Fibroblast of lung (primary cell): ENCODE measurements around the gene ULBP1. TPM values are rescaled to one million over a fixed set of nuclear protein-coding genes. Genes with fewer than 3 reads are reported as not detected.
"Not testable (repeated sequence)": the region's sequence is repeated elsewhere in the genome, so short reads cannot be mapped to it uniquely, and the experiment has no call there.

Experiments used
- DNase-seq, 2 donors: peaks; one replicate each; pipeline versions ENCODE4 v3.0.0 to v3.0.0-alpha.2; 2010; ENCODE audit warnings: low read depth in 2 of 2
- H2AFZ ChIP-seq: 2 replicates; pipeline ENCODE4 v1.5.1; 2012; ENCODE audit warnings: low read length, control low read depth, inconsistent platforms
- H3K27ac ChIP-seq: 2 replicates; pipeline ENCODE4 v1.5.1; 2011; ENCODE audit warnings: low read length, control low read depth; ENCODE audit not compliant: insufficient read depth
- H3K27me3 ChIP-seq: 2 replicates; pipeline ENCODE4 v1.5.1; 2011; ENCODE audit warnings: mild to moderate bottlenecking, low read length; ENCODE audit not compliant: control insufficient read depth, insufficient read depth
- H3K36me3 ChIP-seq: 2 replicates; pipeline ENCODE4 v1.5.1; 2011; ENCODE audit warnings: low read length; ENCODE audit not compliant: control insufficient read depth, insufficient read depth
- H3K4me1 ChIP-seq: 2 replicates; pipeline ENCODE4 v1.5.1; 2011; ENCODE audit warnings: low read length; ENCODE audit not compliant: control insufficient read depth, insufficient read depth; ENCODE audit errors: extremely low read depth
- H3K4me2 ChIP-seq: 2 replicates; pipeline ENCODE4 v1.5.1; 2011; ENCODE audit warnings: low read length, control low read depth; ENCODE audit not compliant: insufficient read depth; ENCODE audit errors: extremely low read depth
- H3K4me3 ChIP-seq, 4 experiments: fragments of 200-600 bp in 1 of 4; sonication (generic) in 1 of 4; replicated peaks in 1 of 4; 2 replicates each; pipeline ENCODE4 v1.5.1; 2011 to 2016; ENCODE audit warnings: low read length in 4 of 4, low read depth in 3 of 4, mild to moderate bottlenecking in 3 of 4, control low read depth in 2 of 4, inconsistent platforms in 1 of 4, mixed read lengths in 1 of 4; ENCODE audit not compliant: insufficient read depth in 1 of 4; ENCODE audit errors: control extremely low read depth in 1 of 4
- H3K79me2 ChIP-seq: 2 replicates; pipeline ENCODE4 v1.5.1; 2012; ENCODE audit warnings: mild to moderate bottlenecking, low read length, inconsistent platforms; ENCODE audit not compliant: control insufficient read depth, insufficient read depth
- H3K9ac ChIP-seq: 2 replicates; pipeline ENCODE4 v1.5.1; 2011; ENCODE audit warnings: mild to moderate bottlenecking, low read length, control low read depth; ENCODE audit not compliant: insufficient read depth
- H3K9me3 ChIP-seq: 2 replicates; pipeline ENCODE4 v1.5.1; 2012; ENCODE audit warnings: low read depth, low read length; ENCODE audit not compliant: control insufficient read depth, insufficient read depth
- H4K20me1 ChIP-seq: 2 replicates; pipeline ENCODE4 v1.5.1; 2011; ENCODE audit warnings: low read length; ENCODE audit not compliant: control insufficient read depth, insufficient read depth; ENCODE audit errors: extremely low read depth
- EZH2 ChIP-seq: IDR thresholded peaks from 2 replicates; pipeline ENCODE4 v1.5.1; 2012; ENCODE audit warnings: low read length, control low read depth, mild to moderate bottlenecking; ENCODE audit errors: missing control alignments
- polyA plus RNA-seq, 2 donors: library from polyadenylated mRNA; depleted of rRNA in 1 of 2; stranded (reverse) in 1 of 2; unstranded in 1 of 2; fragments of >200 nt; gene quantifications; 2 replicates each; pipeline ENCODE4 v1.2.1, GENCODE V29; 2011 to 2012; ENCODE audit warnings: missing spikeins in 1 of 2
- total RNA-seq: library from RNA; depleted of rRNA; stranded (reverse); fragments of >200 nt; gene quantifications from 2 replicates; pipeline ENCODE4 v1.2.1, GENCODE V29; 2014
- TF ChIP-seq, protein P1 (sequence below), 2 donors: IDR thresholded peaks in 1 of 2; conservative IDR thresholded peaks in 1 of 2; 1 replicate in 1 of 2; 2 replicates in 1 of 2; pipeline ENCODE4 v1.5.1; 2011 to 2012; ENCODE audit warnings: low read length in 2 of 2, control low read depth in 1 of 2, inconsistent platforms in 1 of 2, low read depth in 1 of 2, mild to moderate bottlenecking in 1 of 2

ULBP1 gene
- total and polyA plus RNA-seq, 2 donors (not counting 1 experiment from before 2014, with no cell fraction given): 0.83 to 1.1 TPM

DNA sequence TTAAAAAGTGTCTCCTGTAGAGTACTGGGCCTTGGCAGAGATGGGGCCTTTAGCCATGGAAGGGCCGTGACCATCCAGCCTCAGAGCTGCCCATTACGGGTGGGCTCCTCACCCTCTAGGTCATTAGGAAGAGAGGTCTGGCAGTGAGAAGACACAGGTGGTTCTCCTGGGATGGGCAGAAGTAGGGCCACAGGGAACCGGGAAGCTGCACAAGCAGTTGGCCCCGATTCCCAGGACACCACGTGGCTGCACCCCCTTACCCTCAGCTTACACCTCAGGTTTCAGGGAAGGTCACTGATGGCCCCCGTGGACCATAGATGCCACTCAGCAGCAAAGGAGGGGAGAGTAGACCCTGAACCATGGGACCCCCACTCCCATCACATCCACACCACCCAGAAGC, 42.4 kb upstream of the ULBP1 start:
- H3K27ac ChIP-seq: no peak overlapping the region
- no peaks in the 10 kb centered on the region for H3K79me2 ChIP-seq
- no peaks in the 10 kb centered on the region for H3K27me3 ChIP-seq
- no peak for TF ChIP-seq EZH2
- TF ChIP-seq, protein P1, sequence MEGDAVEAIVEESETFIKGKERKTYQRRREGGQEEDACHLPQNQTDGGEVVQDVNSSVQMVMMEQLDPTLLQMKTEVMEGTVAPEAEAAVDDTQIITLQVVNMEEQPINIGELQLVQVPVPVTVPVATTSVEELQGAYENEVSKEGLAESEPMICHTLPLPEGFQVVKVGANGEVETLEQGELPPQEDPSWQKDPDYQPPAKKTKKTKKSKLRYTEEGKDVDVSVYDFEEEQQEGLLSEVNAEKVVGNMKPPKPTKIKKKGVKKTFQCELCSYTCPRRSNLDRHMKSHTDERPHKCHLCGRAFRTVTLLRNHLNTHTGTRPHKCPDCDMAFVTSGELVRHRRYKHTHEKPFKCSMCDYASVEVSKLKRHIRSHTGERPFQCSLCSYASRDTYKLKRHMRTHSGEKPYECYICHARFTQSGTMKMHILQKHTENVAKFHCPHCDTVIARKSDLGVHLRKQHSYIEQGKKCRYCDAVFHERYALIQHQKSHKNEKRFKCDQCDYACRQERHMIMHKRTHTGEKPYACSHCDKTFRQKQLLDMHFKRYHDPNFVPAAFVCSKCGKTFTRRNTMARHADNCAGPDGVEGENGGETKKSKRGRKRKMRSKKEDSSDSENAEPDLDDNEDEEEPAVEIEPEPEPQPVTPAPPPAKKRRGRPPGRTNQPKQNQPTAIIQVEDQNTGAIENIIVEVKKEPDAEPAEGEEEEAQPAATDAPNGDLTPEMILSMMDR (conservative IDR thresholded peaks at IDR 0.05 in 1 of 2, IDR thresholded peaks at IDR 0.05 in 1 of 2; ENCODE audit: low read depth in 1 of 2, low read length in 2 of 2): no peak
- no peak for DNase-seq
- no peak overlapping the region for H3K9ac ChIP-seq
- H4K20me1 ChIP-seq: no peaks in the 10 kb centered on the region
- H2AFZ ChIP-seq: no peak overlapping the region
- H3K36me3 ChIP-seq: no peaks in the 10 kb centered on the region
- no peak overlapping the region for H3K4me3 ChIP-seq
- no peak overlapping the region for H3K4me2 ChIP-seq
- peaks cover 6% of the 10 kb centered on the region for H3K4me1 ChIP-seq
- H3K9me3 ChIP-seq: no peaks in the 10 kb centered on the region

DNA sequence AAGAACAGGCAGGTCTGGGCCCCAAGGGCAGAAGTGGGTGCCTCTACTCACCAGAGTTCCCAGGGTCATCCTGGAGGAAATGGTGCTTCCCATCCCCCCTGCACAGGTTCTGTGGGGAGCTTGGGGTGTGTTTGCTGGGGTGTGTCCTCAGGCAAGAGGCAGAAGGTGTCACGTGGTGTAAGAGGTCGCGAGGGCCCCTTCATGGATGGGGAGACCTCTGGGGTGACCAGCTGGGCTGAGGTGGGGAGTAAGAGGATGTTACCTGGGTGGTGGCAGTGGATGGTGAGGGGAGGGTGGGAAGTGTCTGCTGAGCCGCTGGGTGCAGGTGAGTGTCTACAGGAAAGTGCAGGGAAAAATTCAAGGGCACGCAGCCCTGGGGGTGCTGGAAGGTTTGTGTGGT, 41.7 kb upstream of the ULBP1 start:
- not testable (repeated sequence) for H3K27me3 ChIP-seq, DNase-seq, H3K79me2 ChIP-seq, H3K4me1 ChIP-seq, H3K36me3 ChIP-seq, H3K27ac ChIP-seq, H4K20me1 ChIP-seq, H3K9me3 ChIP-seq, H2AFZ ChIP-seq, H3K9ac ChIP-seq
- H3K4me2 ChIP-seq: peak overlapping the region; percentile 79
- peak overlapping the region in 2 of 4 experiments; percentile 14 to 76 for H3K4me3 ChIP-seq

DNA sequence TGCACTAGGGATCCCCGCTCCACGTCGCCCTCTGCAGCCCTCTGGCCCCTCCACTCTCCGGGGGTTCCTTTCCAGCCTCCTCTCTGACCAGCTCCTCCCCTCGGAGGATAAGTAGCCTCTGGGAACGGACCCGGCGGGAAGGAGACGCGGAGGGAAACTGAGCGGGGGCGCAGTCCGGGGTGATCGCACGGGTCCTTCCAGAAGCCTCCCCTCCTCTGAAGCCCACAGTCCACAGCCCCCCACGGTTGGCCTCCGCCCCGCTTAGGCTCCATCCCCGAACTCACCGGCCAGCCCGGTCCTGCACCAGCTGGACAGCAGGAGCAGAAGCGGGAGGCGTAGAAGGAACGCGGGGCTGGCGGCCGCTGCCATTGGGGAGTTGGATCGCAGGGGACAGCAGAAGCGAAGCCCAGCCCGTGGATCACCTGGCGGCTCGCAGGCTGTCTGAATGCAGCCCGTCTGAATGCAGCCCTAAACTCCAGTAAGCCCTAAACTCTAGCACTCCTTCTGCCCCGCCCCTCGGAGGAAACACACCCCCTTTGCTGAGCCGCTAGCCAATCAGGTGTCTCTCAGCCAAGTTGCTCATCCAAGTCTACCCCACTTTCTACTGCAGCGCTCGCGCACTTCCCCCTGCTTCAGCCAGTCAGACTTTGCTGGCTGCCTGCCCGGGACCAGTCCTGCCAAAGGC, 41.0 kb upstream of the ULBP1 start, which contains the start of gene RAET1G:
Gene RAET1G, minus strand, starts transcription at position 480 of the 685 bp plus-strand sequence. Its CDS starts 111 bp downstream, at position 369.
- DNase-seq: peak; percentile 95
- Histone ChIP-seq H3K27me3 (no peaks in the 10 kb centered on the region), H3K36me3 (no peaks in the 10 kb centered on the region), H3K4me2 (peak within 1 kb of the TSS; percentile 79), H3K4me1 (peaks cover 6% of the 10 kb centered on the region), H3K4me3 (peak within 1 kb of the TSS; percentile 41 to 77 (median 69)), H3K9ac (peak within 1 kb of the TSS; percentile 31), H4K20me1 (no peaks in the 10 kb centered on the region), H3K9me3 (no peaks in the 10 kb centered on the region), H3K79me2 (no peaks in the 10 kb centered on the region), H2AFZ (peak within 1 kb of the TSS; percentile 85), H3K27ac (no peak within 1 kb of the TSS)
- TF ChIP-seq, protein P1 (conservative IDR thresholded peaks at IDR 0.05 in 1 of 2, IDR thresholded peaks at IDR 0.05 in 1 of 2; ENCODE audit: low read depth in 1 of 2, low read length in 2 of 2): no peak
- TF ChIP-seq EZH2: no peak
